ENCODE data around the gene CD1C.

Gene CD1C

GRCh38 chr1:158310623-158311022 is 20.9 kb downstream of the CD1C start:
- Histone ChIP-seq H3K9ac (ENCODE audit: low read length) (no peak overlapping the region), H3K27me3 (ENCODE audit: insufficient read depth, low read length) (no peaks in the 10 kb centered on the region), H4K20me1 (ENCODE audit: insufficient read depth, low read length) (no peaks in the 10 kb centered on the region), H3K4me3 (ENCODE audit: low read depth, low read length, poor library complexity, severe bottlenecking) (no peak overlapping the region), H3K79me2 (ENCODE audit: insufficient read depth, low read length) (no peaks in the 10 kb centered on the region), H3K36me3 (ENCODE audit: insufficient read depth, low read length) (no peaks in the 10 kb centered on the region), H3K4me2 (ENCODE audit: low read length) (no peak overlapping the region), H3K9me2 (ENCODE audit: low read depth, low read length) (no peaks in the 10 kb centered on the region), H3K9me3 (ENCODE audit: low read length) (0 out of 2 replicates have a peak, but pooled peaks cover 3% of the 10 kb centered on the region), H3F3A (ENCODE audit: insufficient read depth, low read length) (no peaks in the 10 kb centered on the region), H3K27ac (ENCODE audit: low read depth, low read length, poor library complexity, severe bottlenecking) (no peak overlapping the region), H3K4me1 (ENCODE audit: insufficient read depth, low read length, severe bottlenecking) (no peaks in the 10 kb centered on the region), H2AFZ (ENCODE audit: low read length) (no peak overlapping the region)
- TF ChIP-seq CTCF (IDR thresholded peaks at IDR 0.05; ENCODE audit: low read length): no peak
- TF ChIP-seq EZH2 (IDR thresholded peaks at IDR 0.05; ENCODE audit: borderline replicate concordance, low read length): no peak

- no peak overlapping the region for H3K4me2 ChIP-seq (ENCODE audit: low read length)
- H3K27me3 ChIP-seq (ENCODE audit: insufficient read depth, low read length): no peaks in the 10 kb centered on the region
- 0 out of 2 replicates have a peak, but pooled peaks cover 3% of the 10 kb centered on the region for H3K9me3 ChIP-seq (ENCODE audit: low read length)
- H3K9ac ChIP-seq (ENCODE audit: low read length): no peak overlapping the region
- TF ChIP-seq CTCF (IDR thresholded peaks at IDR 0.05; ENCODE audit: low read length): no peak
- no peak for TF ChIP-seq EZH2 (IDR thresholded peaks at IDR 0.05; ENCODE audit: borderline replicate concordance, low read length)
- H3K4me1 ChIP-seq (ENCODE audit: insufficient read depth, low read length, severe bottlenecking): no peaks in the 10 kb centered on the region
- H3F3A ChIP-seq (ENCODE audit: insufficient read depth, low read length): no peaks in the 10 kb centered on the region
- no peak overlapping the region for H3K27ac ChIP-seq (ENCODE audit: low read depth, low read length, poor library complexity, severe bottlenecking)
- H3K36me3 ChIP-seq (ENCODE audit: insufficient read depth, low read length): no peaks in the 10 kb centered on the region
- H3K79me2 ChIP-seq (ENCODE audit: insufficient read depth, low read length): no peaks in the 10 kb centered on the region
- H4K20me1 ChIP-seq (ENCODE audit: insufficient read depth, low read length): no peaks in the 10 kb centered on the region
- H2AFZ ChIP-seq (ENCODE audit: low read length): no peak overlapping the region
- no peaks in the 10 kb centered on the region for H3K9me2 ChIP-seq (ENCODE audit: low read depth, low read length)
- H3K4me3 ChIP-seq (ENCODE audit: low read depth, low read length, poor library complexity, severe bottlenecking): no peak overlapping the region
These were observed 21.3 kb downstream of the CD1C start for GRCh38 chr1:158311066-158311465.

- Histone ChIP-seq H3K36me3 (ENCODE audit: insufficient read depth, low read length) (no peaks in the 10 kb centered on the region), H3K9me2 (ENCODE audit: low read depth, low read length) (no peaks in the 10 kb centered on the region), H3K9me3 (ENCODE audit: low read length) (no peaks in the 10 kb centered on the region), H3K27ac (ENCODE audit: low read depth, low read length, poor library complexity, severe bottlenecking) (no peak overlapping the region), H3K4me2 (ENCODE audit: low read length) (no peak overlapping the region), H3F3A (ENCODE audit: insufficient read depth, low read length) (no peaks in the 10 kb centered on the region), H3K79me2 (ENCODE audit: insufficient read depth, low read length) (no peaks in the 10 kb centered on the region), H3K4me3 (ENCODE audit: low read depth, low read length, poor library complexity, severe bottlenecking) (no peak overlapping the region), H3K9ac (ENCODE audit: low read length) (no peak overlapping the region), H3K27me3 (ENCODE audit: insufficient read depth, low read length) (no peaks in the 10 kb centered on the region), H4K20me1 (ENCODE audit: insufficient read depth, low read length) (no peaks in the 10 kb centered on the region), H2AFZ (ENCODE audit: low read length) (no peak overlapping the region), H3K4me1 (ENCODE audit: insufficient read depth, low read length, severe bottlenecking) (no peaks in the 10 kb centered on the region)
- no peak for TF ChIP-seq CTCF (IDR thresholded peaks at IDR 0.05; ENCODE audit: low read length)
- TF ChIP-seq EZH2 (IDR thresholded peaks at IDR 0.05; ENCODE audit: borderline replicate concordance, low read length): no peak
These were observed 34.1 kb downstream of the CD1C start for GRCh38 chr1:158323866-158324265.
